CD4-positive, alpha-beta T cell (primary cell): Measurements from ENCODE around the gene GTF2A1. TPM values are rescaled to one million over a fixed set of nuclear protein-coding genes. Genes with fewer than 3 reads are reported as not detected.

Experiments used
- ATAC-seq: fragments of 200-7000 bp; cut with Tn5 transposase; one replicate; pipeline ENCODE4 v1.10.0; 2022; ENCODE audit warnings: mild to moderate bottlenecking; ENCODE audit not compliant: poor library complexity
- CTCF ChIA-PET: fragments of 350-600 bp; sonication (Branson Sonifier 250); formaldehyde crosslinking; loops from one replicate; lab custom pipeline; 2021; ENCODE audit warnings: antibody characterized with exemption, inconsistent platforms; lab: Charles Lee
- POLR2A ChIA-PET: fragments of 350-600 bp; sonication (Branson Sonifier 250); formaldehyde crosslinking; loops from one replicate; lab custom pipeline; 2021; ENCODE audit warnings: antibody characterized with exemption, inconsistent platforms; lab: Charles Lee
- DNase-seq, 14 experiments: peaks; one replicate each; pipeline ENCODE4 v3.0.0-alpha.2; 2013 to 2020; ENCODE audit warnings: mixed read lengths in 2 of 14
- H3K27ac ChIP-seq, 2 donors: one replicate each; pipeline versions ENCODE4 v1.5.1 to v1.7.0; 2013; ENCODE audit warnings: low read length in 2 of 2, low read depth in 1 of 2, mild to moderate bottlenecking in 1 of 2
- H3K27me3 ChIP-seq, 2 experiments: 1 replicate in 1 of 2; 2 replicates in 1 of 2; pipeline versions ENCODE4 v1.6.1 to v1.7.0; 2013; ENCODE audit warnings: low read length in 2 of 2, control low read depth in 1 of 2, mild to moderate bottlenecking in 1 of 2, moderate library complexity in 1 of 2; ENCODE audit not compliant: insufficient read depth in 2 of 2, control insufficient read depth in 1 of 2
- H3K36me3 ChIP-seq: one replicate; pipeline ENCODE4 v1.6.1; 2013; ENCODE audit warnings: low read length, control low read depth; ENCODE audit not compliant: insufficient read depth
- H3K4me1 ChIP-seq: one replicate; pipeline ENCODE4 v1.6.1; 2013; ENCODE audit warnings: low read length, control low read depth; ENCODE audit not compliant: insufficient read depth
- H3K4me3 ChIP-seq: one replicate; pipeline ENCODE4 v1.5.1; 2013; ENCODE audit warnings: mild to moderate bottlenecking, low read length, moderate library complexity
- H3K9me3 ChIP-seq, 2 experiments: 1 replicate in 1 of 2; 2 replicates in 1 of 2; pipeline versions ENCODE4 v1.6.1 to v1.7.0; 2013; ENCODE audit warnings: low read length in 2 of 2, mild to moderate bottlenecking in 2 of 2, control low read depth in 1 of 2, moderate library complexity in 1 of 2; ENCODE audit not compliant: control insufficient read depth in 1 of 2, insufficient read depth in 1 of 2
- H3K27ac Mint-ChIP-seq: one replicate; pipeline ENCODE4 v1.8.0; 2020; ENCODE audit warnings: mixed read lengths
- H3K27me3 Mint-ChIP-seq: one replicate; pipeline ENCODE4 v1.8.0; 2021; ENCODE audit warnings: mixed read lengths
- H3K36me3 Mint-ChIP-seq: one replicate; pipeline ENCODE4 v1.8.0; 2021; ENCODE audit warnings: low read depth, mixed read lengths
- H3K4me1 Mint-ChIP-seq: one replicate; pipeline ENCODE4 v1.8.0; 2021; ENCODE audit warnings: low read depth, mixed read lengths
- H3K4me3 Mint-ChIP-seq: one replicate; pipeline ENCODE4 v1.8.0; 2020; ENCODE audit warnings: mild to moderate bottlenecking, mixed read lengths
- H3K9me3 Mint-ChIP-seq: one replicate; pipeline ENCODE4 v1.8.0; 2020; ENCODE audit warnings: mixed read lengths
- intact Hi-C, 2 experiments: fragments of 100-400 bp; cut with DNase I in 1 of 2; cut with micrococcal nuclease in 1 of 2; formaldehyde crosslinking; loops; one replicate each; pipeline versions ENCODE4 v1.15.1 to v1.9.0; 2023 to 2025; cut with DNase I, micrococcal nuclease
- total RNA-seq, 174 experiments: library from RNA in 2 of 174; stranded (reverse) in 2 of 174; gene quantifications; one replicate each; pipeline ENCODE4 v1.2.3 and lab custom pipeline; 2021 to 2026
- TF ChIP-seq, protein P1 (sequence below): fragments of 200-600 bp; IDR thresholded peaks from one replicate; pipeline ENCODE4 v1.8.0; 2022; ENCODE audit warnings: antibody characterized with exemption, mild to moderate bottlenecking

Gene GTF2A1
- total RNA-seq, 2 experiments from 2014 or later: 11.5 to 12.8 TPM

DNA sequence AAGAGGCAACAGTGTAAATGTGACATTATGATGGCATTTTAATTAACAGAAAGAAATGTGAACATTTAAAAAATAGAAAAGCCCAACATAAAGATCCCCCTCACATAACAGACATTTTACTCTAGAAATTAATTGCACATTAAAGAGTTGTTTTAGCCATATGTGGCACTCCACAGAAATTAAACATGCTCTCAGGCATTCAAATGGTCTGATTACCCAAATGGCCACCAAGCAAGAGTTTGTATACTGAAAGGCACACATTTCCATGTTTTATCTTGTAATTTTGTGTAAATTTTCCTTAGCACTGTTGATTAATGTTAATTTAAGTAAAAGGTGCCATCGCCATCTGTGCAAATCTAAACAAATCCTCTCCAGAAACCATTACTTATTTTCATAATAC is 43.5 kb downstream of the GTF2A1 start:
- peaks cover 13% of the 10 kb centered on the region for H3K4me1 Mint-ChIP-seq
- peak overlapping the region; percentile 25 for H3K27ac Mint-ChIP-seq
- H3K4me3 Mint-ChIP-seq: no peak overlapping the region
- Histone ChIP-seq H3K27me3 (no peaks in the 10 kb centered on the region), H3K4me3 (no peak overlapping the region), H3K9me3 (no peaks in the 10 kb centered on the region), H3K36me3 (peaks cover 20% of the 10 kb centered on the region), H3K4me1 (no peaks in the 10 kb centered on the region), H3K27ac (peak overlapping the region in 1 of 2 donors; percentile 14)
- H3K9me3 Mint-ChIP-seq: no peaks in the 10 kb centered on the region
- TF ChIP-seq, protein P1, sequence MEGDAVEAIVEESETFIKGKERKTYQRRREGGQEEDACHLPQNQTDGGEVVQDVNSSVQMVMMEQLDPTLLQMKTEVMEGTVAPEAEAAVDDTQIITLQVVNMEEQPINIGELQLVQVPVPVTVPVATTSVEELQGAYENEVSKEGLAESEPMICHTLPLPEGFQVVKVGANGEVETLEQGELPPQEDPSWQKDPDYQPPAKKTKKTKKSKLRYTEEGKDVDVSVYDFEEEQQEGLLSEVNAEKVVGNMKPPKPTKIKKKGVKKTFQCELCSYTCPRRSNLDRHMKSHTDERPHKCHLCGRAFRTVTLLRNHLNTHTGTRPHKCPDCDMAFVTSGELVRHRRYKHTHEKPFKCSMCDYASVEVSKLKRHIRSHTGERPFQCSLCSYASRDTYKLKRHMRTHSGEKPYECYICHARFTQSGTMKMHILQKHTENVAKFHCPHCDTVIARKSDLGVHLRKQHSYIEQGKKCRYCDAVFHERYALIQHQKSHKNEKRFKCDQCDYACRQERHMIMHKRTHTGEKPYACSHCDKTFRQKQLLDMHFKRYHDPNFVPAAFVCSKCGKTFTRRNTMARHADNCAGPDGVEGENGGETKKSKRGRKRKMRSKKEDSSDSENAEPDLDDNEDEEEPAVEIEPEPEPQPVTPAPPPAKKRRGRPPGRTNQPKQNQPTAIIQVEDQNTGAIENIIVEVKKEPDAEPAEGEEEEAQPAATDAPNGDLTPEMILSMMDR: no peak
- peaks cover 27% of the 10 kb centered on the region for H3K36me3 Mint-ChIP-seq
- ChIA-PET POLR2A (no interaction called here), CTCF (interaction anchor here (1.5 kb wide), 2 partner anchors 22 to 44 kb away, joined by 3 read pairs; partner anchors contain the start of gene GTF2A1)
- ATAC-seq: no peak
- intact Hi-C loops: no loop called here
- H3K27me3 Mint-ChIP-seq: no peaks in the 10 kb centered on the region
- no peak for DNase-seq

DNA sequence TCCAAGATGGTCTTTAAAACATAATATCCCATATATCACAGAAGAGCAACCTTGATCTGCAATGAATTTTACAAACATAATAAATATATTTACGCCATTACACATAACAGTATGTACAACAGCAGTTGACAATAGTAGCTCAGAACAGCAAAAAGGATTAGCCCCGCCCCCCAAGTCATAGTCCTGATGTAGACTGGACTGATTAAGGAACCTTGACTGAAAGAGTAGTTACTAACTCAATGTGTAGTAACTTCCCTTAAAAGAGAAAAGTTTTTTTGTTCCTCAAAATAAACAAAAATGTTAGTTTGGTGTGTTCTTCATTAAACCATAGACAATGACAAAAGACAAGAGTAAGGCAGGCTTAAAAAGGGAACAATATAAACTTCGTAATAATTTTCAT is 44.5 kb downstream of the GTF2A1 start:
- H3K36me3 ChIP-seq: peaks cover 13% of the 10 kb centered on the region
- Mint-ChIP-seq H3K4me1 (peaks cover 13% of the 10 kb centered on the region), H3K4me3 (no peak overlapping the region), H3K27ac (no peak overlapping the region), H3K27me3 (no peaks in the 10 kb centered on the region), H3K9me3 (no peaks in the 10 kb centered on the region), H3K36me3 (peaks cover 17% of the 10 kb centered on the region)
- H3K4me1 ChIP-seq: no peaks in the 10 kb centered on the region
- TF ChIP-seq, protein P1: no peak
- intact Hi-C loops: no loop called here
- H3K27me3 ChIP-seq: no peaks in the 10 kb centered on the region
- no peak overlapping the region for H3K27ac ChIP-seq
- no peak overlapping the region for H3K4me3 ChIP-seq
- DNase-seq (peak in 3 of 14 experiments; percentile 17 to 48 (median 34)), ATAC-seq (no peak)
- ChIA-PET POLR2A (interaction anchor here (1.3 kb wide), 1 partner anchor 43 kb away, joined by 3 read pairs; no protein-coding TSS in a partner anchor), CTCF (interaction anchor here (1.0 to 1.5 kb wide), 2 partner anchors 13 to 45 kb away, joined by 3 to 4 read pairs; partner anchors contain the start of gene GTF2A1)
- no peaks in the 10 kb centered on the region for H3K9me3 ChIP-seq

DNA sequence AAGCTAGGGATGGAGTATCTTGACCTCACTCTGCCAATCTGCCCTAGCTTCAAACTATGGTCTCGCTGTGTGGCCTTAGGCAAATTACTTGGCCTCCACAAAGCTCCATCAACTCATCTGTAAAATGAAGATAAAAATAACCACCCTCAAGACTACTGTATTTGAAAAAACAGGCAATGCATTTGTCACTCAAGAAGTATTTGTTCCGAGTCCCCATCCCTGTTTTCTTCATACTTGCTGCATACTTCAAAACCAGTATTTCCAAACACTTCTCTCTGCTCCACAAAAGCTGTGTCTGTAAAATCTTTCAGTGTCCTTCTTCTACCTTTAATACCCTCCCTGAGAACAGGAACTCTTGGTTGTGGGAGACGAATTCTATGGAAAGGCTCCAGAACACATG is 47.9 kb downstream of the GTF2A1 start:
- H3K27ac Mint-ChIP-seq: no peak overlapping the region
- peaks cover 20% of the 10 kb centered on the region for H3K4me1 ChIP-seq
- no peaks in the 10 kb centered on the region for H3K27me3 Mint-ChIP-seq
- ChIA-PET POLR2A (interaction anchor here (1.4 kb wide), 1 partner anchor 46 kb away, joined by 4 read pairs; no protein-coding TSS in a partner anchor), CTCF (no interaction called here)
- H3K4me1 Mint-ChIP-seq: peaks cover 34% of the 10 kb centered on the region
- H3K9me3 ChIP-seq: no peaks in the 10 kb centered on the region
- H3K36me3 Mint-ChIP-seq: no peaks in the 10 kb centered on the region
- ATAC-seq (no peak), DNase-seq (no peak)
- no peak overlapping the region for H3K4me3 ChIP-seq
- no peak overlapping the region for H3K27ac ChIP-seq
- intact Hi-C loops: loop anchor here in 1 of 2 experiments (2.0 to 5.0 kb wide), 2 partner anchors 46 to 289 kb away; no protein-coding TSS in a partner anchor
- H3K36me3 ChIP-seq: no peaks in the 10 kb centered on the region
- peak overlapping the region; percentile 44 for H3K4me3 Mint-ChIP-seq
- TF ChIP-seq, protein P1: no peak
- H3K9me3 Mint-ChIP-seq: no peaks in the 10 kb centered on the region
- H3K27me3 ChIP-seq: no peaks in the 10 kb centered on the region
